ENCODE measurements around the gene XPNPEP1.

XPNPEP1 gene

GRCh38 chr10:109861081-109861480, 62.2 kb downstream of the XPNPEP1 start:
- Histone ChIP-seq H3K4me1 (ENCODE audit: control insufficient read depth in 2 of 2, insufficient read depth in 1 of 2, low read depth in 1 of 2, low read length in 2 of 2) (peaks cover 2 to 3% of the 10 kb centered on the region in 2 donors), H3K4me3 (ENCODE audit: low read length in 2 of 2) (no peak overlapping the region), H4K91ac (ENCODE audit: low read depth, low read length, poor library complexity) (no peak overlapping the region), H3K27ac (replicated peaks; ENCODE audit: low read length) (no peak overlapping the region), H3K23ac (ENCODE audit: low read depth, low read length, poor library complexity) (no peak overlapping the region), H3K4me2 (ENCODE audit: insufficient read depth, low read length, poor library complexity, severe bottlenecking) (no peak overlapping the region), H3K79me1 (ENCODE audit: low read depth, low read length) (no peaks in the 10 kb centered on the region), H2BK15ac (ENCODE audit: low read length) (no peak overlapping the region), H3K27me3 (ENCODE audit: control insufficient read depth in 3 of 3, insufficient read depth in 3 of 3, low read depth in 1 of 3, low read length in 3 of 3) (no peaks in the 10 kb centered on the region), H2BK12ac (ENCODE audit: low read length) (no peak overlapping the region), H2AFZ (ENCODE audit: low read length) (no peak overlapping the region), H2AK5ac (ENCODE audit: low read depth, low read length) (no peak overlapping the region), H3K14ac (ENCODE audit: low read length) (no peak overlapping the region), H2BK120ac (ENCODE audit: low read depth, low read length) (no peak overlapping the region), H3K9ac (ENCODE audit: low read depth, low read length, poor library complexity) (no peak overlapping the region), H3K36me3 (replicated peaks in 1 of 2; ENCODE audit: control insufficient read depth in 2 of 2, insufficient read depth in 2 of 2, low read length in 2 of 2) (peaks cover 4 to 31% of the 10 kb centered on the region in 2 donors), H4K8ac (ENCODE audit: low read depth, low read length) (no peak overlapping the region), H3K18ac (ENCODE audit: low read length) (no peak overlapping the region), H3K4ac (ENCODE audit: low read length) (no peak overlapping the region), H2BK5ac (ENCODE audit: low read length) (no peak overlapping the region), H3K9me3 (replicated peaks in 1 of 2; ENCODE audit: control insufficient read depth in 2 of 2, insufficient read depth in 1 of 2, low read depth in 1 of 2, low read length in 2 of 2) (peaks cover 4 to 18% of the 10 kb centered on the region in 2 donors)
- WGBS, 2 donors (ENCODE audit: extremely low coverage in 2 of 2, insufficient read length in 2 of 2, insufficient replicate concordance in 1 of 2), result no CpG with 5 or more reads among the region's 4 CpGs
- DNase-seq (ENCODE audit: low spot score), result no peak

GRCh38 chr10:109859221-109859620, 64.1 kb downstream of the XPNPEP1 start:
- Histone ChIP-seq H3K27ac (replicated peaks; ENCODE audit: low read length) (no peak overlapping the region), H2AFZ (ENCODE audit: low read length) (no peak overlapping the region), H2BK12ac (ENCODE audit: low read length) (no peak overlapping the region), H2BK120ac (ENCODE audit: low read depth, low read length) (no peak overlapping the region), H3K14ac (ENCODE audit: low read length) (no peak overlapping the region), H4K8ac (ENCODE audit: low read depth, low read length) (no peak overlapping the region), H2BK5ac (ENCODE audit: low read length) (no peak overlapping the region), H3K79me1 (ENCODE audit: low read depth, low read length) (no peaks in the 10 kb centered on the region), H2AK5ac (ENCODE audit: low read depth, low read length) (no peak overlapping the region), H3K4ac (ENCODE audit: low read length) (no peak overlapping the region), H3K4me1 (ENCODE audit: control insufficient read depth in 2 of 2, insufficient read depth in 1 of 2, low read depth in 1 of 2, low read length in 2 of 2) (peaks cover 2 to 3% of the 10 kb centered on the region in 2 donors), H2BK15ac (ENCODE audit: low read length) (no peak overlapping the region), H3K9ac (ENCODE audit: low read depth, low read length, poor library complexity) (no peak overlapping the region), H3K4me2 (ENCODE audit: insufficient read depth, low read length, poor library complexity, severe bottlenecking) (no peak overlapping the region), H3K23ac (ENCODE audit: low read depth, low read length, poor library complexity) (no peak overlapping the region), H4K91ac (ENCODE audit: low read depth, low read length, poor library complexity) (no peak overlapping the region), H3K27me3 (ENCODE audit: control insufficient read depth in 3 of 3, insufficient read depth in 3 of 3, low read depth in 1 of 3, low read length in 3 of 3) (no peaks in the 10 kb centered on the region), H3K18ac (ENCODE audit: low read length) (no peak overlapping the region), H3K36me3 (replicated peaks in 1 of 2; ENCODE audit: control insufficient read depth in 2 of 2, insufficient read depth in 2 of 2, low read length in 2 of 2) (peaks cover 3 to 13% of the 10 kb centered on the region in 2 donors), H3K9me3 (replicated peaks in 1 of 2; ENCODE audit: control insufficient read depth in 2 of 2, insufficient read depth in 1 of 2, low read depth in 1 of 2, low read length in 2 of 2) (peaks cover 3 to 18% of the 10 kb centered on the region in 2 donors), H3K4me3 (ENCODE audit: low read length in 2 of 2) (no peak overlapping the region)
- DNase-seq (ENCODE audit: low spot score), result no peak
- no CpG with 5 or more reads among the region's 1 CpG for WGBS, 2 donors (ENCODE audit: extremely low coverage in 2 of 2, insufficient read length in 2 of 2, insufficient replicate concordance in 1 of 2)

- Histone ChIP-seq H2BK5ac (ENCODE audit: low read length) (no peak overlapping the region), H3K14ac (ENCODE audit: low read length) (no peak overlapping the region), H2AK5ac (ENCODE audit: low read depth, low read length) (no peak overlapping the region), H3K18ac (ENCODE audit: low read length) (no peak overlapping the region), H3K23ac (ENCODE audit: low read depth, low read length, poor library complexity) (no peak overlapping the region), H3K27me3 (ENCODE audit: control insufficient read depth in 3 of 3, insufficient read depth in 3 of 3, low read depth in 1 of 3, low read length in 3 of 3) (no peaks in the 10 kb centered on the region), H2AFZ (ENCODE audit: low read length) (no peak overlapping the region), H2BK15ac (ENCODE audit: low read length) (no peak overlapping the region), H3K4me2 (ENCODE audit: insufficient read depth, low read length, poor library complexity, severe bottlenecking) (no peak overlapping the region), H3K79me1 (ENCODE audit: low read depth, low read length) (no peaks in the 10 kb centered on the region), H3K4me1 (ENCODE audit: control insufficient read depth in 2 of 2, insufficient read depth in 1 of 2, low read depth in 1 of 2, low read length in 2 of 2) (no peaks in the 10 kb centered on the region), H3K9ac (ENCODE audit: low read depth, low read length, poor library complexity) (no peak overlapping the region), H4K8ac (ENCODE audit: low read depth, low read length) (no peak overlapping the region), H4K91ac (ENCODE audit: low read depth, low read length, poor library complexity) (no peak overlapping the region), H3K4ac (ENCODE audit: low read length) (no peak overlapping the region), H2BK12ac (ENCODE audit: low read length) (no peak overlapping the region), H3K27ac (replicated peaks; ENCODE audit: low read length) (no peak overlapping the region), H3K36me3 (replicated peaks in 1 of 2; ENCODE audit: control insufficient read depth in 2 of 2, insufficient read depth in 2 of 2, low read length in 2 of 2) (no peaks in the 10 kb centered on the region), H3K9me3 (replicated peaks in 1 of 2; ENCODE audit: control insufficient read depth in 2 of 2, insufficient read depth in 1 of 2, low read depth in 1 of 2, low read length in 2 of 2) (no peaks in the 10 kb centered on the region), H2BK120ac (ENCODE audit: low read depth, low read length) (no peak overlapping the region), H3K4me3 (ENCODE audit: low read length in 2 of 2) (no peak overlapping the region)
- 100% methylated on average over 1 of the region's 5 CpGs; no CpG with 5 or more reads in 1 of the 2 donors for WGBS, 2 donors (ENCODE audit: extremely low coverage in 2 of 2, insufficient read length in 2 of 2, insufficient replicate concordance in 1 of 2)
- DNase-seq (ENCODE audit: low spot score), result no peak
These were observed 67.6 kb downstream of the XPNPEP1 start for GRCh38 chr10:109855746-109856145.

- H3K18ac ChIP-seq (ENCODE audit: low read length), result no peak overlapping the region
- H3K14ac ChIP-seq (ENCODE audit: low read length), result no peak overlapping the region
- H3K4me2 ChIP-seq (ENCODE audit: insufficient read depth, low read length, poor library complexity, severe bottlenecking), result no peak overlapping the region
- no peak overlapping the region for H2BK120ac ChIP-seq (ENCODE audit: low read depth, low read length)
- H2BK15ac ChIP-seq (ENCODE audit: low read length), result no peak overlapping the region
- H3K9ac ChIP-seq (ENCODE audit: low read depth, low read length, poor library complexity), result no peak overlapping the region
- no peak overlapping the region for H3K4ac ChIP-seq (ENCODE audit: low read length)
- H2AFZ ChIP-seq (ENCODE audit: low read length), result no peak overlapping the region
- H2BK12ac ChIP-seq (ENCODE audit: low read length), result no peak overlapping the region
- H3K27ac ChIP-seq (replicated peaks; ENCODE audit: low read length), result no peak overlapping the region
- H3K23ac ChIP-seq (ENCODE audit: low read depth, low read length, poor library complexity), result no peak overlapping the region
- H4K91ac ChIP-seq (ENCODE audit: low read depth, low read length, poor library complexity), result no peak overlapping the region
- no peak overlapping the region for H3K4me3 ChIP-seq (ENCODE audit: low read length in 2 of 2)
- H3K4me1 ChIP-seq (ENCODE audit: control insufficient read depth in 2 of 2, insufficient read depth in 1 of 2, low read depth in 1 of 2, low read length in 2 of 2), result no peaks in the 10 kb centered on the region
- H2AK5ac ChIP-seq (ENCODE audit: low read depth, low read length), result no peak overlapping the region
- H3K79me1 ChIP-seq (ENCODE audit: low read depth, low read length), result no peaks in the 10 kb centered on the region
- no peaks in the 10 kb centered on the region for H3K27me3 ChIP-seq (ENCODE audit: control insufficient read depth in 3 of 3, insufficient read depth in 3 of 3, low read depth in 1 of 3, low read length in 3 of 3)
- no peak overlapping the region for H2BK5ac ChIP-seq (ENCODE audit: low read length)
- no CpG with 5 or more reads among the region's 7 CpGs for WGBS, 2 donors (ENCODE audit: extremely low coverage in 2 of 2, insufficient read length in 2 of 2, insufficient replicate concordance in 1 of 2)
- no peak for DNase-seq (ENCODE audit: low spot score)
- no peaks in the 10 kb centered on the region for H3K9me3 ChIP-seq (replicated peaks in 1 of 2; ENCODE audit: control insufficient read depth in 2 of 2, insufficient read depth in 1 of 2, low read depth in 1 of 2, low read length in 2 of 2)
- H3K36me3 ChIP-seq (replicated peaks in 1 of 2; ENCODE audit: control insufficient read depth in 2 of 2, insufficient read depth in 2 of 2, low read length in 2 of 2), result no peaks in the 10 kb centered on the region
- no peak overlapping the region for H4K8ac ChIP-seq (ENCODE audit: low read depth, low read length)
These were observed 69.4 kb downstream of the XPNPEP1 start for GRCh38 chr10:109853921-109854320.
